Stimulated activated effector memory CD8-positive, alpha-beta T cell treated with anti-CD3 and anti-CD28 coated beads, Interleukin-12 subunit alpha, Interleukin-12 subunit beta, amount 100 ng/mL, for 72 hours (primary cell): Measurements from ENCODE around the gene PRPF8.

Experiments used
- ATAC-seq: fragments of 150-1000 bp; cut with Tn5 transposase; 2 replicates; pipeline ENCODE4 v1.10.0; 2021
- DNase-seq, 2 donors: peaks; one replicate each; pipeline ENCODE4 v3.0.0; 2021 to 2022; ENCODE audit warnings: low spot score in 2 of 2
- H3K27ac Mint-ChIP-seq: one replicate; pipeline ENCODE4 v1.8.0; 2022; ENCODE audit warnings: mild to moderate bottlenecking, mixed read lengths
- H3K36me3 Mint-ChIP-seq: one replicate; pipeline ENCODE4 v1.8.0; 2022; ENCODE audit warnings: mild to moderate bottlenecking, mixed read lengths
- H3K4me1 Mint-ChIP-seq: one replicate; pipeline ENCODE4 v1.8.0; 2022; ENCODE audit warnings: mixed read lengths
- H3K4me3 Mint-ChIP-seq: one replicate; pipeline ENCODE4 v1.8.0; 2022; ENCODE audit warnings: mild to moderate bottlenecking, mixed read lengths
- H3K9me3 Mint-ChIP-seq: one replicate; pipeline ENCODE4 v1.8.0; 2022; ENCODE audit warnings: mixed read lengths

Gene PRPF8

GRCh38 chr17:1630662-1631061 lies 54.0 kb downstream of the PRPF8 start:
- Mint-ChIP-seq H3K4me1 (peaks cover 37% of the 10 kb centered on the region), H3K9me3 (no peaks in the 10 kb centered on the region), H3K4me3 (peak overlapping the region; percentile 93), H3K27ac (peak overlapping the region; percentile 10), H3K36me3 (peaks cover 13% of the 10 kb centered on the region)
- no peak for DNase-seq
- ATAC-seq = no peak

GRCh38 chr17:1629504-1630310 lies 55.0 kb downstream of the PRPF8 start:
- peaks cover 14% of the 10 kb centered on the region for H3K36me3 Mint-ChIP-seq
- ATAC-seq = peak; percentile 64
- peak; percentile 81 to 93 for DNase-seq
- H3K4me1 Mint-ChIP-seq = peaks cover 37% of the 10 kb centered on the region
- peak overlapping the region; percentile 10 for H3K27ac Mint-ChIP-seq
- H3K9me3 Mint-ChIP-seq = no peaks in the 10 kb centered on the region
- H3K4me3 Mint-ChIP-seq = peak overlapping the region; percentile 93

GRCh38 chr17:1628856-1629503 lies 55.7 kb downstream of the PRPF8 start:
- H3K36me3 Mint-ChIP-seq = peaks cover 14% of the 10 kb centered on the region
- DNase-seq = peak; percentile 71 to 90
- H3K4me1 Mint-ChIP-seq = peaks cover 37% of the 10 kb centered on the region
- H3K9me3 Mint-ChIP-seq = no peaks in the 10 kb centered on the region
- H3K4me3 Mint-ChIP-seq = peak overlapping the region; percentile 93
- peak overlapping the region; percentile 90 for H3K27ac Mint-ChIP-seq
- peak; percentile 88 for ATAC-seq

- Mint-ChIP-seq H3K4me3 (peak within 1 kb of the TSS; percentile 93), H3K27ac (peak within 1 kb of the TSS; percentile 90), H3K9me3 (no peaks in the 10 kb centered on the region), H3K4me1 (peaks cover 37% of the 10 kb centered on the region), H3K36me3 (peaks cover 14% of the 10 kb centered on the region)
- ATAC-seq (peak; percentile 84), DNase-seq (peak; percentile 74 to 88)
These were observed 56.4 kb downstream of the PRPF8 start, which contains the start of gene SLC43A2 for GRCh38 chr17:1627982-1628855. SLC43A2 (minus strand) TSS chr17:1628834; CDS start chr17:1627874, 960 bp downstream.

- H3K4me3 Mint-ChIP-seq = peak overlapping the region; percentile 93
- peaks cover 14% of the 10 kb centered on the region for H3K36me3 Mint-ChIP-seq
- H3K27ac Mint-ChIP-seq = no peak overlapping the region
- ATAC-seq (no peak), DNase-seq (no peak)
- no peaks in the 10 kb centered on the region for H3K9me3 Mint-ChIP-seq
- peaks cover 37% of the 10 kb centered on the region for H3K4me1 Mint-ChIP-seq
These were observed 57.3 kb downstream of the PRPF8 start for GRCh38 chr17:1627182-1627981.

GRCh38 chr17:1626333-1626732 lies 58.3 kb downstream of the PRPF8 start:
- Mint-ChIP-seq H3K4me3 (peak overlapping the region; percentile 93), H3K4me1 (peaks cover 32% of the 10 kb centered on the region), H3K27ac (no peak overlapping the region), H3K9me3 (no peaks in the 10 kb centered on the region), H3K36me3 (peaks cover 14% of the 10 kb centered on the region)
- ATAC-seq (no peak), DNase-seq (no peak)

- H3K36me3 Mint-ChIP-seq = peaks cover 14% of the 10 kb centered on the region
- ATAC-seq = no peak
- peaks cover 32% of the 10 kb centered on the region for H3K4me1 Mint-ChIP-seq
- no peak overlapping the region for H3K27ac Mint-ChIP-seq
- no peak overlapping the region for H3K4me3 Mint-ChIP-seq
- no peak for DNase-seq
- H3K9me3 Mint-ChIP-seq = no peaks in the 10 kb centered on the region
These were observed 59.1 kb downstream of the PRPF8 start for GRCh38 chr17:1625581-1625980.

- DNase-seq = no peak
- H3K4me3 Mint-ChIP-seq = no peak overlapping the region
- no peak for ATAC-seq
- peaks cover 14% of the 10 kb centered on the region for H3K36me3 Mint-ChIP-seq
- H3K9me3 Mint-ChIP-seq = no peaks in the 10 kb centered on the region
- H3K27ac Mint-ChIP-seq = no peak overlapping the region
- H3K4me1 Mint-ChIP-seq = peaks cover 27% of the 10 kb centered on the region
These were observed 59.6 kb downstream of the PRPF8 start for GRCh38 chr17:1625053-1625452.

GRCh38 chr17:1624650-1625049 lies 60.0 kb downstream of the PRPF8 start:
- H3K4me3 Mint-ChIP-seq = no peak overlapping the region

GRCh38 chr17:1623057-1623630 lies 61.5 kb downstream of the PRPF8 start:
- Mint-ChIP-seq H3K27ac (no peak overlapping the region), H3K4me1 (peaks cover 11% of the 10 kb centered on the region), H3K36me3 (peaks cover 6% of the 10 kb centered on the region), H3K9me3 (no peaks in the 10 kb centered on the region), H3K4me3 (no peak overlapping the region)
- DNase-seq = no peak
- no peak for ATAC-seq

More at GRCh38 chr17:1624650-1625049, 60.0 kb downstream of the PRPF8 start:
- Mint-ChIP-seq H3K36me3 (peaks cover 14% of the 10 kb centered on the region), H3K9me3 (no peaks in the 10 kb centered on the region), H3K27ac (no peak overlapping the region), H3K4me1 (peaks cover 23% of the 10 kb centered on the region)
- DNase-seq (no peak), ATAC-seq (no peak)

GRCh38 chr17:1621273-1621954 lies 63.3 kb downstream of the PRPF8 start:
- ATAC-seq = no peak
- DNase-seq = no peak
- Mint-ChIP-seq H3K4me1 (no peaks in the 10 kb centered on the region), H3K27ac (no peak overlapping the region), H3K36me3 (peaks cover 6% of the 10 kb centered on the region), H3K4me3 (no peak overlapping the region), H3K9me3 (no peaks in the 10 kb centered on the region)

GRCh38 chr17:1620486-1620885 lies 64.2 kb downstream of the PRPF8 start:
- Mint-ChIP-seq H3K27ac (no peak overlapping the region), H3K4me3 (no peak overlapping the region), H3K9me3 (no peaks in the 10 kb centered on the region), H3K4me1 (no peaks in the 10 kb centered on the region), H3K36me3 (no peaks in the 10 kb centered on the region)
- DNase-seq = no peak
- no peak for ATAC-seq

- no peak for DNase-seq
- H3K4me3 Mint-ChIP-seq = no peak overlapping the region
- H3K36me3 Mint-ChIP-seq = no peaks in the 10 kb centered on the region
- H3K27ac Mint-ChIP-seq = peak overlapping the region; percentile 42
- peaks cover 6% of the 10 kb centered on the region for H3K4me1 Mint-ChIP-seq
- ATAC-seq = no peak
- no peaks in the 10 kb centered on the region for H3K9me3 Mint-ChIP-seq
These were observed 67.0 kb downstream of the PRPF8 start for GRCh38 chr17:1617620-1618174.
